ENCODE results near the gene ZNF750. TPM values are rescaled to one million over a fixed set of nuclear protein-coding genes. Genes with fewer than 3 reads are reported as not detected.

Gene ZNF750
- total RNA-seq, 8 experiments from 2014 or later: 0.07 to 2.5 (median 0.42) TPM

DNA sequence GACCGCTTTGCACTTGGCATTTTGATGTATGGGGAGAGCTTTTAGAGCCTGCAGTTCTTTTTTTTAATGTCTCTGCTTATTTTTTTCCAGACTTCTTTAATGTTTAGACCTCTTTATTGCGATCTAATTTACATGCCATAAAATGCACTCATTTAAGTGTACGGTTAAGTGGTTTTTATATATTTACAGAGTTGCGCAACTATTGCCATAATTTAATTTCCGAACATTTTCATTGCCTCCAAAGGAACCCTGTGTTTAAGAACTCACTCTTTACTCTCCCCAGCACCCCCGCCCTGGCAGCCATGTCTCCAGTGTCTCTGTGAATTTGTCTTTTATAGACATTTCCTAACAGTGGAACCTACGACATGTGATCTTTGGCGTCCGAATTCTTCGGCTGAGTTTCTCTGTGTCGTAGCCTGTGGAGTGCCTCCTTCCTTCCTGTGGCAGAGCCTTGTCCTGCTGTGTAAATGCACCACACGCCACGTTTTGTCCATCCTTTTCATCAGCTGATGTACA lies 24.0 kb downstream of the ZNF750 start:
- ATAC-seq (replicated peaks in 6 of 8): peak in 1 of 8 experiments; percentile 59
- H3K4me1 ChIP-seq (replicated peaks in 1 of 2): no peaks in the 10 kb centered on the region
- H3K4me3 ChIP-seq: no peak overlapping the region
- WGBS, 10 experiments: 64 to 100% (median 90%) methylated on average over 3 to 13 of the region's 13 CpGs
- H3K27ac ChIP-seq: no peak overlapping the region
- in situ Hi-C loops (cut with MboI; ENCODE audit: low pct_unique_long_range_greater_than_20kb in 2 of 9, low sequenced_read_pairs in 9 of 9, unreplicated experiment in 9 of 9): no loop called here

DNA sequence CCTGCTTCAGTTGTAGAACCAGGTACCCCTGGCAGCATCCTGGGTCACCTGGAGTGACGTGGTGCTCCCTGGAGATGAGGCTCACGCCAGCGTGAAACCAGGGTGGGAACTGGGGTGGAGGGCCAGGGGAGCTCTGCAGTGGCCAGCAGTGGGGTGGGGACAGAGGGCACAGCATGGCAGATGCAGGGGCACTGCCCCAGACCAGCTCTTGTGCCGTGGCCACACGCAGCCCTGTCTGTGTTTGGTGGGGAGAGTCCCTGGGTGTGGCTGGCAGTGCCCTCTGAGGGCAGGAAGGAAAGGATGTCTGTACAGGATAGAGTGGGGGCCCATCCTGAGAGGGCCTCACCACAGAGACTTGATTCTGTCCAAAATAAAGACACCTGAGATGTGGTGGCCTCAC lies 24.5 kb downstream of the ZNF750 start:
- 100% methylated on average over 1 of the region's 5 CpGs; no CpG with 5 or more reads in 8 of the 10 experiments for WGBS, 10 experiments
- peak in 1 of 8 experiments; percentile 34 for ATAC-seq (replicated peaks in 6 of 8)
- in situ Hi-C loops (cut with MboI; ENCODE audit: low pct_unique_long_range_greater_than_20kb in 2 of 9, low sequenced_read_pairs in 9 of 9, unreplicated experiment in 9 of 9): no loop called here
- Histone ChIP-seq H3K27ac (no peak overlapping the region), H3K4me3 (no peak overlapping the region), H3K4me1 (replicated peaks in 1 of 2) (no peaks in the 10 kb centered on the region)

- no peak for ATAC-seq (replicated peaks in 6 of 8)
- Histone ChIP-seq H3K4me3 (no peak overlapping the region), H3K4me1 (replicated peaks in 1 of 2) (no peaks in the 10 kb centered on the region), H3K27ac (no peak overlapping the region)
- WGBS, 10 experiments: 90 to 100% (median 93%) methylated on average over 2 to 16 of the region's 20 CpGs; no CpG with 5 or more reads in 6 of the 10 experiments
- in situ Hi-C loops (cut with MboI; ENCODE audit: low pct_unique_long_range_greater_than_20kb in 2 of 9, low sequenced_read_pairs in 9 of 9, unreplicated experiment in 9 of 9): no loop called here
Observed at GRCh38 chr17:82814834-82815233, 25.0 kb downstream of the ZNF750 start.

- no peak overlapping the region for H3K27ac ChIP-seq
Observed at GRCh38 chr17:82813299-82814051, 26.3 kb downstream of the ZNF750 start.

DNA sequence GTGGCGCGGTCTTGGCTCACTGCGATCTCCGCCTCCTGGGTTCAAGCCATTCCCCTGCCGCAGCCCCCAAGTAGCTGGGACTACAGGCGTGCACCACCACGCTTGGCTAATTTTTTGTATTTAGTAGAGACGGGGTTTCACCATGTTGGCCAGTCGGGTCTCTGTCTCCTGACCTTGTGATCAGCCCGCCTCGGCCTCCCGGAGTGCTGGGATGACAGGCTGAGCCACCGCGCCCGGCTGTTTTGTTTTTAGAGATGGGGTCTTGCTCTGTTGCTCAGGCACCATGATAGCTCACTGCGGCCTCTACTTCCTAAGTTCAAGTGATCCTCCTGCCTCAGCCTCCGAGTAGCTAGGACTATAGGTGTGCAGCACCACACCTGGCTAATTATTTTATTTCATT lies 27.2 kb downstream of the ZNF750 start:
- no peak for ATAC-seq (replicated peaks in 6 of 8)
- H3K27ac ChIP-seq: no peak overlapping the region
- WGBS, 10 experiments: 40 to 100% (median 97%) methylated on average over 1 to 10 of the region's 17 CpGs; no CpG with 5 or more reads in 5 of the 10 experiments
- H3K4me1 ChIP-seq (replicated peaks in 1 of 2): no peaks in the 10 kb centered on the region
- in situ Hi-C loops (cut with MboI; ENCODE audit: low pct_unique_long_range_greater_than_20kb in 2 of 9, low sequenced_read_pairs in 9 of 9, unreplicated experiment in 9 of 9): no loop called here
- H3K4me3 ChIP-seq: no peak overlapping the region

More at GRCh38 chr17:82813299-82814051, 26.3 kb downstream of the ZNF750 start:
- in situ Hi-C loops (cut with MboI; ENCODE audit: low pct_unique_long_range_greater_than_20kb in 2 of 9, low sequenced_read_pairs in 9 of 9, unreplicated experiment in 9 of 9): no loop called here
- H3K4me1 ChIP-seq (replicated peaks in 1 of 2): no peaks in the 10 kb centered on the region
- H3K4me3 ChIP-seq: no peak overlapping the region
- no peak for ATAC-seq (replicated peaks in 6 of 8)
- WGBS, 10 experiments: 81 to 100% (median 91%) methylated on average over 2 to 15 of the region's 23 CpGs

DNA sequence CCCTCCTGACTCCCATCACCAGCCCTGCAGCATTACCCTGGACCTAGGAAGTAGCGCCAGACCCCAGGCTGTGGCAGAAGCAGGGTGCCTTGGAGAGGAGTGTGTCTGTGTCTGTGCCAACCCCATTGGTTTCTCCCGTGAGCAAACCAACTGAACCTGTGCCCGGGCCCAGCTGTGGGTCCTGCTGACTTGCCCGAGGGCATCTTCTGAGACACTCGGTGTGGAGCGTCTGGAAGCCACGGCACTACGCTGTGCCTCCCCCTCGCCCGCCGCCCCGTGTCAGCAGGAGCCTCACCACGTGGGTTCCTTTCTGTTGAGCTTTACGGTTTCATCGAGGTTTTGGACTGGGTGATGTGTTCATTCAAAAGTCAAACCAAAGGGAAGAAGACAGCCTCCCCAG lies 27.8 kb downstream of the ZNF750 start:
- in situ Hi-C loops (cut with MboI; ENCODE audit: low pct_unique_long_range_greater_than_20kb in 2 of 9, low sequenced_read_pairs in 9 of 9, unreplicated experiment in 9 of 9): no loop called here
- no peak overlapping the region for H3K27ac ChIP-seq
- WGBS, 10 experiments: 0 to 100% (median 100%) methylated on average over 1 to 5 of the region's 15 CpGs; no CpG with 5 or more reads in 5 of the 10 experiments
- no peak overlapping the region for H3K4me3 ChIP-seq
- no peak for ATAC-seq (replicated peaks in 6 of 8)
- H3K4me1 ChIP-seq (replicated peaks in 1 of 2): no peaks in the 10 kb centered on the region

DNA sequence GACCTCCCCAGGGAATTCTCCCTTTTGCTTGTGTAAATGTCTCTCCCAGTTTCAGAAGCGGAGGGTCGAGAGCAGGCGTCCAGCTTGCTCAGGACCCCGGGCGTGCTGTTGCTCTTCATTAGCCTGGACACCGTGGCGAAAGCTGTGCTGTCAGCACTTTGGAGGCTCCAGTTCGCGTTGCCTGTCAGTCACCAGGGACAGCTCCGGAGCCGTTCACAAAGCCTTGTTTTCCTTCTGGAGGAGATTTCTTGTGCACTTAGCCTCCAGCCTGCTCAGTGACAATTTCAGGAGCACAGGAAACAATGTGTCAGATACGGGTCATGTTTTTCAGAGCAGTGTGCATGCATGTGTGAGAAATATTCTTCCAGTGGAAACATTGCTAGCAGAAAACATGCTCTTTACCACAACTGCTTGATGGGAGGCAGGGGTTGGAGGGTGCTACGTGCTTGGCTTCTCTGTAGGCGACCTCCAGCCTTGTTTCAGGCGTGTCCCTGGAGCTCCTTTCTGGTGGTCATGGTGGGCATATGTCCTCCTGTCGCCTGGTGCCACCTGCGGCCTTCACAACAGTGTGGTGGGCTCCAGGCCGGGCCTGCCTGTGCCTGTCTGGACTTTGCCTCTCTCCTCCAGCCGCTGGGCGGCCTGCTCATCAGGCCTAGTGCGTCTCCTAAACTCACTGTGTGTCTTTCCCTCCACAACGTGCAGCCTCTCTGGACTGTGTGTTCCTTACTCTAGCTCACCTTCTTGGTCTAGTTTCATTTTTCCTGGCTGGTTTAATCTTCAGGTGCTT lies 29.0 kb downstream of the ZNF750 start:
- WGBS, 10 experiments: 70 to 100% (median 94%) methylated on average over 1 to 15 of the region's 22 CpGs; no CpG with 5 or more reads in 2 of the 10 experiments
- no peak overlapping the region for H3K27ac ChIP-seq
- no peak overlapping the region for H3K4me3 ChIP-seq
- no peaks in the 10 kb centered on the region for H3K4me1 ChIP-seq (replicated peaks in 1 of 2)
- ATAC-seq (replicated peaks in 6 of 8): no peak
- in situ Hi-C loops (cut with MboI; ENCODE audit: low pct_unique_long_range_greater_than_20kb in 2 of 9, low sequenced_read_pairs in 9 of 9, unreplicated experiment in 9 of 9): no loop called here

GRCh38 chr17:82808921-82809905 lies 30.6 kb downstream of the ZNF750 start:
- in situ Hi-C loops (cut with MboI; ENCODE audit: low pct_unique_long_range_greater_than_20kb in 2 of 9, low sequenced_read_pairs in 9 of 9, unreplicated experiment in 9 of 9): no loop called here
- Histone ChIP-seq H3K4me1 (replicated peaks in 1 of 2) (no peaks in the 10 kb centered on the region), H3K27ac (no peak overlapping the region), H3K4me3 (no peak overlapping the region)
- 87 to 100% (median 92%) methylated on average over 2 to 19 of the region's 35 CpGs; no CpG with 5 or more reads in 6 of the 10 experiments for WGBS, 10 experiments
- peak in 4 of 8 experiments; percentile 13 to 76 (median 32) for ATAC-seq (replicated peaks in 6 of 8)

DNA sequence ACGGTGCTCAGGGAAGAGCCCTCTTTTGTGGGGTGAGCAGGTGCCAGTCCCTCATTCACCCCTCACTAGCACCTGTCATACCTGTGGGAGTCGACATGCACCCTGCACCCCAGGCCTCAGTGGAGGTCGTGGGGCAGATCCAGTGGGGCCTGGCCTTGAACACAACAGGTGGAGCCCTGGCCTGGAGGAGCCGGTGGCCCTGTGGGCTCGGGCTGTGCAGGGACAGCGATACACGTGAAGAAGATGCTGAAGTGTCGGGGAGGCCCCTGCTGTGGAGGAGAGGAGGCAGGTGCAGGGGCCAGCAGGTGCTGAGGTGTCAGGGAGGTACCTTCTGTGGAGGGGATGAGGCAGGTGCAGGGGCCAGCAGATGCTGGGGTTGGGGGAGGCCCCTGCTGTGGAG lies 31.8 kb downstream of the ZNF750 start:
- Histone ChIP-seq H3K4me3 (no peak overlapping the region), H3K27ac (no peak overlapping the region), H3K4me1 (replicated peaks in 1 of 2) (no peaks in the 10 kb centered on the region)
- no peak for ATAC-seq (replicated peaks in 6 of 8)
- WGBS, 10 experiments: 100% methylated on average over 1 of the region's 8 CpGs; no CpG with 5 or more reads in 9 of the 10 experiments
- in situ Hi-C loops (cut with MboI; ENCODE audit: low pct_unique_long_range_greater_than_20kb in 2 of 9, low sequenced_read_pairs in 9 of 9, unreplicated experiment in 9 of 9): no loop called here

- no peak overlapping the region for H3K4me3 ChIP-seq
- H3K27ac ChIP-seq: no peak overlapping the region
- 87 to 100% (median 93%) methylated on average over 1 to 18 of the region's 21 CpGs; no CpG with 5 or more reads in 5 of the 10 experiments for WGBS, 10 experiments
- no peak for ATAC-seq (replicated peaks in 6 of 8)
- in situ Hi-C loops (cut with MboI; ENCODE audit: low pct_unique_long_range_greater_than_20kb in 2 of 9, low sequenced_read_pairs in 9 of 9, unreplicated experiment in 9 of 9): no loop called here
- H3K4me1 ChIP-seq (replicated peaks in 1 of 2): no peaks in the 10 kb centered on the region
Observed at GRCh38 chr17:82807562-82807961, 32.3 kb downstream of the ZNF750 start.

DNA sequence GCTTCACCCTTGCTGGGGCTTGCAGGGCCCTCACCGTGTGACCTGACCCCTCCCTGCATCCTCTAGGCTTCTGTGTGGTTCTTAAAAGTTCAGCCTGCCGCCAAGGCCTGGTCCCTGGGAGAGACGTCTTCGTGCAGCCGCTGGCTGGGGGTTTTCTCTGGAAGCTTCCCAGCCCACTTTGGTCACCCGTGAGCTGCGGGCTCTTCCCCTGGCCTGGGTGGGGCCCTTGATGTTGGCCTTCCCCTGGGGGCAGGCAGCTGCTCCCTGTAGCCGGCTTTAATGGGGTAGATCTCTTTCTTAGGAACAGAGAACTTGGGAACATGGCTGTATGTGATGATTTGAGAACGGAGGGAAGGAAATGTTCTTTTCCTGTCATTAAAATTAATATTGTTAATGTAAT lies 32.7 kb downstream of the ZNF750 start:
- WGBS, 10 experiments: 70 to 100% (median 93%) methylated on average over 1 to 4 of the region's 9 CpGs; no CpG with 5 or more reads in 6 of the 10 experiments
- no peaks in the 10 kb centered on the region for H3K4me1 ChIP-seq (replicated peaks in 1 of 2)
- in situ Hi-C loops (cut with MboI; ENCODE audit: low pct_unique_long_range_greater_than_20kb in 2 of 9, low sequenced_read_pairs in 9 of 9, unreplicated experiment in 9 of 9): no loop called here
- H3K4me3 ChIP-seq: no peak overlapping the region
- peak in 1 of 8 experiments; percentile 22 for ATAC-seq (replicated peaks in 6 of 8)
- no peak overlapping the region for H3K27ac ChIP-seq

DNA sequence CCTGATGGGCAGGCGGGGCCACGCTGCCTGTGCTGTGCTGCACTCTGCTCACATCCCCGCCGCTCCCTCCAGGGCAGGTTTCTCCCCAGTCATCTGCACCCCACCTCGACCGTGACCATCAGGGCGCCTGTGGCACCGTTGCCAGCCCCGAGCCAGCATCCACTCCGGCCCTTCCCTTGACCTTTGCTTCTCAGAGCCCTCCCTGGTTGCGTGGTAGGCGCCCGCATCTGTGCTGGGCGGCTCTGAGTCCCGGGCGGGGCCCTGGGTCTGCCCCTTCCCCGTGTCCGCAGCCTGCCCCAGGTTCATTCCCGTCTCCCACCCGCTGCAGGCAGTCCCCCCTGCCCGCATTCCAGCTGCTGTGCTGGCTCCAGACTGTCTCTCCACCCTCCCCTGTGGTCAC lies 33.2 kb downstream of the ZNF750 start:
- no peak overlapping the region for H3K4me3 ChIP-seq
- H3K4me1 ChIP-seq (replicated peaks in 1 of 2): no peaks in the 10 kb centered on the region
- WGBS, 10 experiments: no CpG with 5 or more reads among the region's 21 CpGs
- in situ Hi-C loops (cut with MboI; ENCODE audit: low pct_unique_long_range_greater_than_20kb in 2 of 9, low sequenced_read_pairs in 9 of 9, unreplicated experiment in 9 of 9): no loop called here
- H3K27ac ChIP-seq: no peak overlapping the region
- ATAC-seq (replicated peaks in 6 of 8): no peak

All from motor neuron (in vitro differentiated cells).